Hepatocyte (in vitro differentiated cells): ENCODE data around the gene SLAIN1. TPM values are rescaled to one million over a fixed set of nuclear protein-coding genes. Genes with fewer than 3 reads are reported as not detected.

Experiments used
- DNase-seq: peaks from one replicate; pipeline ENCODE4 v3.0.0-alpha.2; 2016; ENCODE audit warnings: low spot score
- H2AFZ ChIP-seq: fragments of 200-600 bp; sonication (generic); 2 replicates; pipeline ENCODE4 v1.6.0; 2016; ENCODE audit warnings: antibody characterized with exemption, mild to moderate bottlenecking
- H3K27ac ChIP-seq: fragments of 200-600 bp; sonication (generic); 2 replicates; pipeline ENCODE4 v1.5.1; 2016; ENCODE audit warnings: mild to moderate bottlenecking
- H3K27me3 ChIP-seq: fragments of 200-600 bp; sonication (generic); 2 replicates; pipeline ENCODE4 v1.6.1; 2016
- H3K36me3 ChIP-seq: fragments of 200-600 bp; sonication (generic); replicated peaks from 2 replicates; pipeline ENCODE4 v1.5.1; 2016; ENCODE audit warnings: low read depth; ENCODE audit not compliant: insufficient read depth
- H3K4me1 ChIP-seq: fragments of 200-600 bp; sonication (generic); 2 replicates; pipeline ENCODE4 v1.5.1; 2016; ENCODE audit warnings: mild to moderate bottlenecking, moderate library complexity; ENCODE audit not compliant: insufficient read depth
- H3K4me2 ChIP-seq: fragments of 200-600 bp; sonication (generic); 2 replicates; pipeline ENCODE4 v1.6.0; 2016
- H3K4me3 ChIP-seq: fragments of 200-600 bp; sonication (generic); 2 replicates; pipeline ENCODE4 v1.5.1; 2016; ENCODE audit warnings: mild to moderate bottlenecking
- H3K79me2 ChIP-seq: fragments of 200-600 bp; sonication (generic); 2 replicates; pipeline ENCODE4 v1.6.0; 2017; ENCODE audit warnings: mild to moderate bottlenecking
- H3K9me2 ChIP-seq: fragments of 200-600 bp; sonication (generic); replicated peaks from 2 replicates; pipeline ENCODE4 v1.6.0; 2017; ENCODE audit warnings: mild to moderate bottlenecking; ENCODE audit not compliant: insufficient read depth
- H3K9me3 ChIP-seq: fragments of 200-600 bp; sonication (generic); 2 replicates; pipeline ENCODE4 v1.5.1; 2016; ENCODE audit warnings: low read depth, mild to moderate bottlenecking
- H4K20me1 ChIP-seq: fragments of 200-600 bp; sonication (generic); 2 replicates; pipeline ENCODE4 v1.6.0; 2016; ENCODE audit warnings: mild to moderate bottlenecking; ENCODE audit not compliant: insufficient read depth, poor library complexity, severe bottlenecking
- EZH2 ChIP-seq: fragments of 200-600 bp; sonication (generic); IDR thresholded peaks from 2 replicates; pipeline ENCODE4 v1.6.1; 2016; ENCODE audit warnings: antibody characterized with exemption, mild to moderate bottlenecking, borderline replicate concordance
- EZH2phosphoT487 ChIP-seq: fragments of 200-600 bp; sonication (generic); IDR thresholded peaks from one replicate; pipeline ENCODE4 v1.6.1; 2018; ENCODE audit warnings: antibody characterized with exemption, mild to moderate bottlenecking, low read depth, moderate library complexity; ENCODE audit not compliant: unreplicated experiment, severe bottlenecking
- WGBS: methylation state at CpG from one replicate; pipeline ENCODE4 v1.1.6; 2016; ENCODE audit warnings: low lambda C conversion rate; ENCODE audit errors: missing lambda C conversion rate; 5-methylcytosine and 5-hydroxymethylcytosine counted together
- polyA plus RNA-seq: library from polyadenylated mRNA; unstranded; fragments of >200 nt; fragmentation: Nextera tagmentation; extraction: Ambion mirVana; gene quantifications from 2 replicates; pipeline ENCODE4 v1.2.1, GENCODE V29; 2016
- total RNA-seq: library from RNA; depleted of rRNA; stranded (reverse); fragments of >200 nt; gene quantifications from 2 replicates; pipeline ENCODE4 v1.2.3, GENCODE V29; 2014
- TF ChIP-seq, protein P1 (sequence below): fragments of 200-600 bp; sonication (generic); IDR thresholded peaks from 2 replicates; pipeline ENCODE4 v1.5.1; 2016; ENCODE audit warnings: antibody characterized with exemption, mild to moderate bottlenecking; ENCODE audit not compliant: poor library complexity

The SLAIN1 gene
- total and polyA plus RNA-seq, 2 experiments from 2014 or later: 6.0 to 19.5 TPM

DNA sequence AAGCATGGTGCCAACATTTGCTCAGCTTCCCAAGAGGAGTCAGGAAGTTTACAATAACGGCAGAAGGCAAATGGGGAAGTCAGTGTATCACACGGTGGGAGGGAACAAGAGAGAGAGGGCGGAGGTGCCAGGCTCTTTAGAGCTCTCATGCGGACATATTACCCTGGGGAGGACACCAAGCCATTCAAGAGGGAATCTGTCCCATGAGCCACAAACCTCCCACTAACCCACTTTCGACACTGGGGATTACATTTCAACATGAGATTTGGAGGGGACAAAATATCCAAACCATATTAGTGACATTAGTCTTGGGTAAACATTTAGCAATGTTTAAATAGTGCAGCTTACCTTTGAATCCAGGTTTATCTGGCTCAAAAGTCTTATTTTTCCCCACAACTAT is 69.9 kb downstream of the SLAIN1 start:
- Histone ChIP-seq H3K4me2 (no peak overlapping the region), H3K79me2 (no peaks in the 10 kb centered on the region), H3K27ac (no peak overlapping the region), H3K36me3 (no peaks in the 10 kb centered on the region), H3K9me2 (no peaks in the 10 kb centered on the region), H2AFZ (no peak overlapping the region), H3K4me3 (no peak overlapping the region), H3K4me1 (no peaks in the 10 kb centered on the region), H3K9me3 (no peaks in the 10 kb centered on the region), H3K27me3 (no peaks in the 10 kb centered on the region), H4K20me1 (no peaks in the 10 kb centered on the region)
- WGBS: 72% methylated on average over 5 of the region's 5 CpGs
- TF ChIP-seq, protein P1, sequence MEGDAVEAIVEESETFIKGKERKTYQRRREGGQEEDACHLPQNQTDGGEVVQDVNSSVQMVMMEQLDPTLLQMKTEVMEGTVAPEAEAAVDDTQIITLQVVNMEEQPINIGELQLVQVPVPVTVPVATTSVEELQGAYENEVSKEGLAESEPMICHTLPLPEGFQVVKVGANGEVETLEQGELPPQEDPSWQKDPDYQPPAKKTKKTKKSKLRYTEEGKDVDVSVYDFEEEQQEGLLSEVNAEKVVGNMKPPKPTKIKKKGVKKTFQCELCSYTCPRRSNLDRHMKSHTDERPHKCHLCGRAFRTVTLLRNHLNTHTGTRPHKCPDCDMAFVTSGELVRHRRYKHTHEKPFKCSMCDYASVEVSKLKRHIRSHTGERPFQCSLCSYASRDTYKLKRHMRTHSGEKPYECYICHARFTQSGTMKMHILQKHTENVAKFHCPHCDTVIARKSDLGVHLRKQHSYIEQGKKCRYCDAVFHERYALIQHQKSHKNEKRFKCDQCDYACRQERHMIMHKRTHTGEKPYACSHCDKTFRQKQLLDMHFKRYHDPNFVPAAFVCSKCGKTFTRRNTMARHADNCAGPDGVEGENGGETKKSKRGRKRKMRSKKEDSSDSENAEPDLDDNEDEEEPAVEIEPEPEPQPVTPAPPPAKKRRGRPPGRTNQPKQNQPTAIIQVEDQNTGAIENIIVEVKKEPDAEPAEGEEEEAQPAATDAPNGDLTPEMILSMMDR: no peak
- TF ChIP-seq EZH2: no peak
- TF ChIP-seq EZH2phosphoT487: no peak
- no peak for DNase-seq

DNA sequence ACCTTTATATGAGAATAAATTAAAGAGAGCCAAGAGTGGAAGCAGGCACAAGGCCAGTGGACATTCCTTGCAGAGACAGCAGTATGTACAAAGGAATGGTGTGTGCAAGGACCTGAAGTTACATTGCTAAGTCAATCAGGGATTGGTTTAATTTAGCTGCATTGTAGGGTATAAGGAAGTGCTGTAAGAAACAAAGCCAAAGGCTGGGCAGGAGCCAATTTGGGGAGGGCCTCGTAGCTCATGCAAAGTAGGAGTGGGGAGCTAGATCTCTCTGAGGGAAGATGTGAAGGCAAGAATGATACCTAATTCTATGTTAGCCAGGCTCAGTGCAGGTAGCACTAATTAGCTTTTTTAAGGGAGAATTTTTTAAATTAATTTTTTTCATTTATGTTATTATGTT is 76.7 kb downstream of the SLAIN1 start:
- Histone ChIP-seq H3K27me3 (no peaks in the 10 kb centered on the region), H3K4me3 (no peak overlapping the region), H4K20me1 (no peaks in the 10 kb centered on the region), H3K4me2 (no peak overlapping the region), H3K79me2 (no peaks in the 10 kb centered on the region), H3K9me3 (no peaks in the 10 kb centered on the region), H2AFZ (no peak overlapping the region), H3K9me2 (no peaks in the 10 kb centered on the region), H3K4me1 (no peaks in the 10 kb centered on the region), H3K27ac (no peak overlapping the region), H3K36me3 (no peaks in the 10 kb centered on the region)
- TF ChIP-seq EZH2phosphoT487: no peak
- TF ChIP-seq EZH2: no peak
- TF ChIP-seq, protein P1: no peak
- no peak for DNase-seq
- 90% methylated on average over 1 of the region's 1 CpG for WGBS

DNA sequence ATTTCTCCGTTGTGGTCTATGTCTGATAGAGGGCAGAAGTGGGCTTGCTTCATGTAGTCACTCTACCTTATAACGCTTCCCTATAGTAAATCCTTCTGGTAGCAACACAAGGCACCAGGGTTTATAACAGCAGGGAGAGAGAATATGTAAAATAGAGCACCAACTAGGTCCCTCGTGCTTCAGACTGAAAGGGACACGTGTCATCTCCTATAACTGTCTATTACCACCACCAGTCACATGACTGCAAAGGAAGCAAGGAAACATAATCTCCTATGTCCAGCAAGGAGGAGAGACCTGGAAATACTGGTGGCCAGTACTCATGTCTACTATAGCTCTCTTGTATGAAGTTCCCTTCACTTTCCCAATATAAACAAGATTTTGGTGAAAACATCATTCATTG is 79.2 kb downstream of the SLAIN1 start:
- TF ChIP-seq EZH2phosphoT487 (no peak), EZH2 (no peak)
- TF ChIP-seq, protein P1: no peak
- Histone ChIP-seq H3K9me2 (no peaks in the 10 kb centered on the region), H3K27me3 (no peaks in the 10 kb centered on the region), H3K4me2 (no peak overlapping the region), H3K36me3 (no peaks in the 10 kb centered on the region), H2AFZ (no peak overlapping the region), H4K20me1 (no peaks in the 10 kb centered on the region), H3K79me2 (no peaks in the 10 kb centered on the region), H3K9me3 (no peaks in the 10 kb centered on the region), H3K4me1 (no peaks in the 10 kb centered on the region), H3K4me3 (no peak overlapping the region), H3K27ac (no peak overlapping the region)
- no peak for DNase-seq
- 61% methylated on average over 4 of the region's 4 CpGs for WGBS
